HepG2 (cell line): Measurements from ENCODE around the gene HADH. TPM values are rescaled to one million over a fixed set of nuclear protein-coding genes. Genes with fewer than 3 reads are reported as not detected.

Experiments used
- GMEB1 ChIP-seq: sonication (generic); formaldehyde crosslinking; IDR thresholded peaks from 2 replicates; pipeline ENCODE4 v1.5.1; 2020; ENCODE audit warnings: missing genetic modification reagents, mild to moderate bottlenecking, borderline replicate concordance
- LCORL ChIP-seq, 2 experiments: fragments of 450-650 bp in 1 of 2; sonication (generic) in 1 of 2; formaldehyde crosslinking in 1 of 2; IDR thresholded peaks; 2 replicates each; pipeline versions ENCODE4 v1.5.0 to v1.6.1; 2017 to 2020; ENCODE audit warnings: antibody characterized with exemption in 1 of 2, missing genetic modification reagents in 1 of 2
- MEIS1 ChIP-seq: sonication (generic); formaldehyde crosslinking; IDR thresholded peaks from 2 replicates; pipeline ENCODE4 v1.9.0; 2021; ENCODE audit warnings: mild to moderate bottlenecking, missing genetic modification reagents, moderate library complexity, borderline replicate concordance
- PAWR ChIP-seq: sonication (generic); formaldehyde crosslinking; IDR thresholded peaks from 2 replicates; pipeline ENCODE4 v1.4.0; 2020; ENCODE audit warnings: missing genetic modification reagents, mild to moderate bottlenecking, borderline replicate concordance
- SNRNP70 ChIP-seq: fragments of 200-400 bp; formaldehyde crosslinking; IDR thresholded peaks from 2 replicates; pipeline ENCODE4 v1.6.1; 2017; ENCODE audit warnings: mild to moderate bottlenecking, low read depth, low read length, moderate library complexity
- ZNF441 ChIP-seq: sonication (generic); formaldehyde crosslinking; IDR thresholded peaks from 2 replicates; pipeline ENCODE4 v1.7.0; 2021; ENCODE audit warnings: missing genetic modification reagents, borderline replicate concordance
- ZNF646 ChIP-seq: sonication (generic); formaldehyde crosslinking; IDR thresholded peaks from 2 replicates; pipeline ENCODE4 v1.9.0; 2021; ENCODE audit warnings: mild to moderate bottlenecking, missing genetic modification reagents
- polyA plus RNA-seq, 8 experiments: library from polyadenylated mRNA; depleted of rRNA in 3 of 8; stranded (reverse) in 7 of 8; unstranded in 1 of 8; fragments of >200 nt; fragmentation: Illumina TruSeq in 4 of 8; extraction: Trizol in 4 of 8; gene quantifications; 2 replicates each; pipeline versions ENCODE4 v1.2.1 to v1.2.3, GENCODE V29; 2011 to 2016; ENCODE audit warnings: low read depth in 4 of 8, missing spikeins in 1 of 8, mixed read lengths in 1 of 8; ENCODE audit not compliant: insufficient read depth in 1 of 8
- total RNA-seq, 5 experiments: library from RNA; depleted of rRNA; stranded (reverse); fragments of >200 nt; fragmentation: Illumina TruSeq; extraction: Trizol; gene quantifications; 2 replicates each; pipeline ENCODE4 v1.2.3, GENCODE V29; 2016; ENCODE audit warnings: low read depth in 1 of 5
- TF ChIP-seq, protein P1 (sequence below): sonication (generic); formaldehyde crosslinking; IDR thresholded peaks from 2 replicates; pipeline ENCODE4 v1.4.0; 2020; ENCODE audit warnings: missing genetic modification reagents, mild to moderate bottlenecking, borderline replicate concordance
- TF ChIP-seq, protein P2 (sequence below): sonication (generic); formaldehyde crosslinking; IDR thresholded peaks from 2 replicates; pipeline ENCODE4 v1.8.1; 2022; ENCODE audit warnings: low read depth, mild to moderate bottlenecking, missing genetic modification reagents
- TF ChIP-seq, protein P3 (sequence below): sonication (generic); formaldehyde crosslinking; IDR thresholded peaks from 2 replicates; pipeline ENCODE4 v1.4.0; 2020; ENCODE audit warnings: missing genetic modification reagents

Gene HADH
- total and polyA plus RNA-seq, 2 of the 13 experiments (the other 11 are each of a cell fraction or from before 2014, with no cell fraction given): 29.6 to 33.9 TPM

GRCh38 chr4:107978716-107979451, 10.8 kb upstream of the HADH start (continued):
- TF ChIP-seq, protein P1, sequence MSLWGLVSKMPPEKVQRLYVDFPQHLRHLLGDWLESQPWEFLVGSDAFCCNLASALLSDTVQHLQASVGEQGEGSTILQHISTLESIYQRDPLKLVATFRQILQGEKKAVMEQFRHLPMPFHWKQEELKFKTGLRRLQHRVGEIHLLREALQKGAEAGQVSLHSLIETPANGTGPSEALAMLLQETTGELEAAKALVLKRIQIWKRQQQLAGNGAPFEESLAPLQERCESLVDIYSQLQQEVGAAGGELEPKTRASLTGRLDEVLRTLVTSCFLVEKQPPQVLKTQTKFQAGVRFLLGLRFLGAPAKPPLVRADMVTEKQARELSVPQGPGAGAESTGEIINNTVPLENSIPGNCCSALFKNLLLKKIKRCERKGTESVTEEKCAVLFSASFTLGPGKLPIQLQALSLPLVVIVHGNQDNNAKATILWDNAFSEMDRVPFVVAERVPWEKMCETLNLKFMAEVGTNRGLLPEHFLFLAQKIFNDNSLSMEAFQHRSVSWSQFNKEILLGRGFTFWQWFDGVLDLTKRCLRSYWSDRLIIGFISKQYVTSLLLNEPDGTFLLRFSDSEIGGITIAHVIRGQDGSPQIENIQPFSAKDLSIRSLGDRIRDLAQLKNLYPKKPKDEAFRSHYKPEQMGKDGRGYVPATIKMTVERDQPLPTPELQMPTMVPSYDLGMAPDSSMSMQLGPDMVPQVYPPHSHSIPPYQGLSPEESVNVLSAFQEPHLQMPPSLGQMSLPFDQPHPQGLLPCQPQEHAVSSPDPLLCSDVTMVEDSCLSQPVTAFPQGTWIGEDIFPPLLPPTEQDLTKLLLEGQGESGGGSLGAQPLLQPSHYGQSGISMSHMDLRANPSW: 0 out of 2 replicates have a peak, but pooled peaks have one; percentile 47
- TF ChIP-seq LCORL (IDR thresholded peaks at IDR 0.05) (no peak), LCORL (CRISPR knock-in tag; IDR thresholded peaks at IDR 0.05) (no peak), GMEB1 (CRISPR knock-in tag) (no peak), SNRNP70 (no peak), ZNF646 (CRISPR knock-in tag) (no peak), ZNF441 (CRISPR knock-in tag) (no peak), PAWR (CRISPR knock-in tag) (no peak), MEIS1 (CRISPR knock-in tag) (no peak)
- TF ChIP-seq, protein P2, sequence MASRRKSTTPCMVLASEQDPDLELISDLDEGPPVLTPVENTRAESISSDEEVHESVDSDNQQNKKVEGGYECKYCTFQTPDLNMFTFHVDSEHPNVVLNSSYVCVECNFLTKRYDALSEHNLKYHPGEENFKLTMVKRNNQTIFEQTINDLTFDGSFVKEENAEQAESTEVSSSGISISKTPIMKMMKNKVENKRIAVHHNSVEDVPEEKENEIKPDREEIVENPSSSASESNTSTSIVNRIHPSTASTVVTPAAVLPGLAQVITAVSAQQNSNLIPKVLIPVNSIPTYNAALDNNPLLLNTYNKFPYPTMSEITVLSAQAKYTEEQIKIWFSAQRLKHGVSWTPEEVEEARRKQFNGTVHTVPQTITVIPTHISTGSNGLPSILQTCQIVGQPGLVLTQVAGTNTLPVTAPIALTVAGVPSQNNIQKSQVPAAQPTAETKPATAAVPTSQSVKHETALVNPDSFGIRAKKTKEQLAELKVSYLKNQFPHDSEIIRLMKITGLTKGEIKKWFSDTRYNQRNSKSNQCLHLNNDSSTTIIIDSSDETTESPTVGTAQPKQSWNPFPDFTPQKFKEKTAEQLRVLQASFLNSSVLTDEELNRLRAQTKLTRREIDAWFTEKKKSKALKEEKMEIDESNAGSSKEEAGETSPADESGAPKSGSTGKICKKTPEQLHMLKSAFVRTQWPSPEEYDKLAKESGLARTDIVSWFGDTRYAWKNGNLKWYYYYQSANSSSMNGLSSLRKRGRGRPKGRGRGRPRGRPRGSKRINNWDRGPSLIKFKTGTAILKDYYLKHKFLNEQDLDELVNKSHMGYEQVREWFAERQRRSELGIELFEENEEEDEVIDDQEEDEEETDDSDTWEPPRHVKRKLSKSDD (CRISPR knock-in tag): no peak
- TF ChIP-seq, protein P3, sequence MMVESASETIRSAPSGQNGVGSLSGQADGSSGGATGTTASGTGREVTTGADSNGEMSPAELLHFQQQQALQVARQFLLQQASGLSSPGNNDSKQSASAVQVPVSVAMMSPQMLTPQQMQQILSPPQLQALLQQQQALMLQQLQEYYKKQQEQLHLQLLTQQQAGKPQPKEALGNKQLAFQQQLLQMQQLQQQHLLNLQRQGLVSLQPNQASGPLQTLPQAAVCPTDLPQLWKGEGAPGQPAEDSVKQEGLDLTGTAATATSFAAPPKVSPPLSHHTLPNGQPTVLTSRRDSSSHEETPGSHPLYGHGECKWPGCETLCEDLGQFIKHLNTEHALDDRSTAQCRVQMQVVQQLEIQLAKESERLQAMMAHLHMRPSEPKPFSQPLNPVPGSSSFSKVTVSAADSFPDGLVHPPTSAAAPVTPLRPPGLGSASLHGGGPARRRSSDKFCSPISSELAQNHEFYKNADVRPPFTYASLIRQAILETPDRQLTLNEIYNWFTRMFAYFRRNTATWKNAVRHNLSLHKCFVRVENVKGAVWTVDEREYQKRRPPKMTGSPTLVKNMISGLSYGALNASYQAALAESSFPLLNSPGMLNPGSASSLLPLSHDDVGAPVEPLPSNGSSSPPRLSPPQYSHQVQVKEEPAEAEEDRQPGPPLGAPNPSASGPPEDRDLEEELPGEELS (CRISPR knock-in tag): peak; percentile 33; the same call in 1 of the 2 replicates
